ENCODE data around the gene SYNDIG1.

The SYNDIG1 gene

GRCh38 chr20:24439737-24440387, 29.6 kb upstream of the SYNDIG1 start:
- no peaks in the 10 kb centered on the region for H3K4me1 Mint-ChIP-seq (ENCODE audit: low read depth)
- no peaks in the 10 kb centered on the region for H3K9me3 Mint-ChIP-seq
- DNase-seq (ENCODE audit: low spot score), result no peak
- H3K4me3 Mint-ChIP-seq, result no peak overlapping the region
- no peaks in the 10 kb centered on the region for H3K36me3 Mint-ChIP-seq (ENCODE audit: low read depth)
- H3K27ac Mint-ChIP-seq, result no peak overlapping the region
- H3K27me3 Mint-ChIP-seq (ENCODE audit: low read depth), result no peaks in the 10 kb centered on the region

GRCh38 chr20:24441661-24442060, 27.8 kb upstream of the SYNDIG1 start:
- Mint-ChIP-seq H3K4me1 (ENCODE audit: low read depth) (no peaks in the 10 kb centered on the region), H3K27ac (no peak overlapping the region), H3K9me3 (no peaks in the 10 kb centered on the region), H3K36me3 (ENCODE audit: low read depth) (no peaks in the 10 kb centered on the region), H3K27me3 (ENCODE audit: low read depth) (no peaks in the 10 kb centered on the region), H3K4me3 (no peak overlapping the region)
- no peak for DNase-seq (ENCODE audit: low spot score)

- H3K9me3 Mint-ChIP-seq, result no peaks in the 10 kb centered on the region
- no peaks in the 10 kb centered on the region for H3K27me3 Mint-ChIP-seq (ENCODE audit: low read depth)
- no peak overlapping the region for H3K27ac Mint-ChIP-seq
- DNase-seq (ENCODE audit: low spot score), result no peak
- H3K4me1 Mint-ChIP-seq (ENCODE audit: low read depth), result no peaks in the 10 kb centered on the region
- H3K36me3 Mint-ChIP-seq (ENCODE audit: low read depth), result no peaks in the 10 kb centered on the region
- H3K4me3 Mint-ChIP-seq, result no peak overlapping the region
These were observed 26.5 kb upstream of the SYNDIG1 start for GRCh38 chr20:24442909-24443308.

GRCh38 chr20:24443436-24443835, 26.0 kb upstream of the SYNDIG1 start:
- DNase-seq (ENCODE audit: low spot score), result no peak
- Mint-ChIP-seq H3K4me3 (no peak overlapping the region), H3K27me3 (ENCODE audit: low read depth) (no peaks in the 10 kb centered on the region), H3K4me1 (ENCODE audit: low read depth) (no peaks in the 10 kb centered on the region), H3K27ac (no peak overlapping the region), H3K36me3 (ENCODE audit: low read depth) (no peaks in the 10 kb centered on the region), H3K9me3 (no peaks in the 10 kb centered on the region)

GRCh38 chr20:24444526-24445190, 24.8 kb upstream of the SYNDIG1 start:
- no peak overlapping the region for H3K27ac Mint-ChIP-seq
- no peak for DNase-seq (ENCODE audit: low spot score)
- no peaks in the 10 kb centered on the region for H3K27me3 Mint-ChIP-seq (ENCODE audit: low read depth)
- no peaks in the 10 kb centered on the region for H3K9me3 Mint-ChIP-seq
- no peaks in the 10 kb centered on the region for H3K4me1 Mint-ChIP-seq (ENCODE audit: low read depth)
- H3K4me3 Mint-ChIP-seq, result no peak overlapping the region
- H3K36me3 Mint-ChIP-seq (ENCODE audit: low read depth), result no peaks in the 10 kb centered on the region

GRCh38 chr20:24445510-24446170, 23.8 kb upstream of the SYNDIG1 start:
- H3K4me1 Mint-ChIP-seq (ENCODE audit: low read depth), result no peaks in the 10 kb centered on the region
- DNase-seq (ENCODE audit: low spot score), result no peak
- no peaks in the 10 kb centered on the region for H3K36me3 Mint-ChIP-seq (ENCODE audit: low read depth)
- no peaks in the 10 kb centered on the region for H3K27me3 Mint-ChIP-seq (ENCODE audit: low read depth)
- H3K4me3 Mint-ChIP-seq, result no peak overlapping the region
- H3K27ac Mint-ChIP-seq, result no peak overlapping the region
- no peaks in the 10 kb centered on the region for H3K9me3 Mint-ChIP-seq

- Mint-ChIP-seq H3K36me3 (ENCODE audit: low read depth) (no peaks in the 10 kb centered on the region), H3K27ac (no peak overlapping the region), H3K9me3 (no peaks in the 10 kb centered on the region), H3K27me3 (ENCODE audit: low read depth) (no peaks in the 10 kb centered on the region), H3K4me3 (no peak overlapping the region), H3K4me1 (ENCODE audit: low read depth) (no peaks in the 10 kb centered on the region)
- DNase-seq (ENCODE audit: low spot score), result no peak
These were observed 22.6 kb upstream of the SYNDIG1 start for GRCh38 chr20:24446811-24447210.

- Mint-ChIP-seq H3K36me3 (ENCODE audit: low read depth) (no peaks in the 10 kb centered on the region), H3K9me3 (no peaks in the 10 kb centered on the region), H3K27me3 (ENCODE audit: low read depth) (no peaks in the 10 kb centered on the region), H3K4me3 (no peak overlapping the region), H3K4me1 (ENCODE audit: low read depth) (no peaks in the 10 kb centered on the region), H3K27ac (no peak overlapping the region)
- DNase-seq (ENCODE audit: low spot score), result no peak
These were observed 21.3 kb upstream of the SYNDIG1 start for GRCh38 chr20:24448170-24448569.

GRCh38 chr20:24449026-24449720, 20.3 kb upstream of the SYNDIG1 start:
- no peaks in the 10 kb centered on the region for H3K36me3 Mint-ChIP-seq (ENCODE audit: low read depth)
- no peaks in the 10 kb centered on the region for H3K9me3 Mint-ChIP-seq
- no peaks in the 10 kb centered on the region for H3K27me3 Mint-ChIP-seq (ENCODE audit: low read depth)
- no peak overlapping the region for H3K4me3 Mint-ChIP-seq
- no peak for DNase-seq (ENCODE audit: low spot score)
- H3K4me1 Mint-ChIP-seq (ENCODE audit: low read depth), result peaks cover 6% of the 10 kb centered on the region
- no peak overlapping the region for H3K27ac Mint-ChIP-seq

- peaks cover 2% of the 10 kb centered on the region for H3K27me3 Mint-ChIP-seq (ENCODE audit: low read depth)
- DNase-seq (ENCODE audit: low spot score), result no peak
- no peak overlapping the region for H3K4me3 Mint-ChIP-seq
- no peaks in the 10 kb centered on the region for H3K36me3 Mint-ChIP-seq (ENCODE audit: low read depth)
- no peak overlapping the region for H3K27ac Mint-ChIP-seq
- no peaks in the 10 kb centered on the region for H3K9me3 Mint-ChIP-seq
- H3K4me1 Mint-ChIP-seq (ENCODE audit: low read depth), result peaks cover 6% of the 10 kb centered on the region
These were observed 19.3 kb upstream of the SYNDIG1 start for GRCh38 chr20:24450177-24450576.

- Mint-ChIP-seq H3K27me3 (ENCODE audit: low read depth) (peaks cover 2% of the 10 kb centered on the region), H3K36me3 (ENCODE audit: low read depth) (no peaks in the 10 kb centered on the region), H3K4me1 (ENCODE audit: low read depth) (peaks cover 6% of the 10 kb centered on the region), H3K27ac (no peak overlapping the region), H3K4me3 (no peak overlapping the region), H3K9me3 (no peaks in the 10 kb centered on the region)
- DNase-seq (ENCODE audit: low spot score), result no peak
These were observed 18.6 kb upstream of the SYNDIG1 start for GRCh38 chr20:24450624-24451376.

GRCh38 chr20:24451428-24451827, 18.0 kb upstream of the SYNDIG1 start:
- H3K9me3 Mint-ChIP-seq, result no peaks in the 10 kb centered on the region
- no peak overlapping the region for H3K4me3 Mint-ChIP-seq
- peaks cover 2% of the 10 kb centered on the region for H3K27me3 Mint-ChIP-seq (ENCODE audit: low read depth)
- DNase-seq (ENCODE audit: low spot score), result no peak
- H3K36me3 Mint-ChIP-seq (ENCODE audit: low read depth), result no peaks in the 10 kb centered on the region
- peaks cover 6% of the 10 kb centered on the region for H3K4me1 Mint-ChIP-seq (ENCODE audit: low read depth)
- H3K27ac Mint-ChIP-seq, result no peak overlapping the region

GRCh38 chr20:24452016-24452415, 17.4 kb upstream of the SYNDIG1 start:
- H3K9me3 Mint-ChIP-seq, result no peaks in the 10 kb centered on the region
- peaks cover 6% of the 10 kb centered on the region for H3K4me1 Mint-ChIP-seq (ENCODE audit: low read depth)
- no peaks in the 10 kb centered on the region for H3K36me3 Mint-ChIP-seq (ENCODE audit: low read depth)
- no peak overlapping the region for H3K4me3 Mint-ChIP-seq
- no peak overlapping the region for H3K27ac Mint-ChIP-seq
- DNase-seq (ENCODE audit: low spot score), result no peak
- peaks cover 3% of the 10 kb centered on the region for H3K27me3 Mint-ChIP-seq (ENCODE audit: low read depth)

Data from T-helper 2 cell treated with Interferon-gamma antibody and Interleukin-4, amounts not matched to agents 5 μg/mL and 100 μg/mL, for 36 hours (primary cell).